Measurements from ENCODE around the gene OTOG.

OTOG gene

GRCh38 chr11:17547051-17547577 is at the start of gene OTOG:
TSS of gene OTOG (plus strand) at chr11:17547259. CDS start at chr11:17547373, 114 bp downstream.
- DNase-seq: no peak

GRCh38 chr11:17498058-17498457 is 49.0 kb upstream of the OTOG start:
- DNase-seq: no peak

- no peak for DNase-seq
These were observed 48.6 kb upstream of the OTOG start for GRCh38 chr11:17498475-17498874.

- DNase-seq: no peak
These were observed 46.4 kb upstream of the OTOG start for GRCh38 chr11:17500673-17501072.

GRCh38 chr11:17502630-17503029 is 44.4 kb upstream of the OTOG start:
- DNase-seq: no peak

GRCh38 chr11:17504330-17505107 is 42.5 kb upstream of the OTOG start:
- peak; percentile 86 for DNase-seq

- DNase-seq: no peak
These were observed 41.9 kb upstream of the OTOG start for GRCh38 chr11:17505146-17505545.

GRCh38 chr11:17506314-17506713 is 40.7 kb upstream of the OTOG start:
- DNase-seq: no peak

GRCh38 chr11:17506942-17507341 is 40.1 kb upstream of the OTOG start:
- no peak for DNase-seq

- DNase-seq: no peak
These were observed 39.3 kb upstream of the OTOG start for GRCh38 chr11:17507773-17508172.

GRCh38 chr11:17508306-17508705 is 38.8 kb upstream of the OTOG start:
- no peak for DNase-seq

- no peak for DNase-seq
These were observed 38.3 kb upstream of the OTOG start for GRCh38 chr11:17508791-17509190.

GRCh38 chr11:17510507-17511206 is 36.4 kb upstream of the OTOG start:
- DNase-seq: no peak

- DNase-seq: no peak
These were observed 35.5 kb upstream of the OTOG start for GRCh38 chr11:17511571-17511970.

- no peak for DNase-seq
These were observed 35.0 kb upstream of the OTOG start for GRCh38 chr11:17512101-17512500.

- DNase-seq: no peak
These were observed 33.2 kb upstream of the OTOG start for GRCh38 chr11:17513853-17514252.

GRCh38 chr11:17514476-17514875 is 32.6 kb upstream of the OTOG start:
- DNase-seq: no peak

GRCh38 chr11:17515443-17516176 is 31.4 kb upstream of the OTOG start:
- DNase-seq: no peak

- DNase-seq: no peak
These were observed 30.4 kb upstream of the OTOG start for GRCh38 chr11:17516551-17517150.

GRCh38 chr11:17517186-17517585 is 29.9 kb upstream of the OTOG start:
- no peak for DNase-seq

- DNase-seq: no peak
These were observed 28.7 kb upstream of the OTOG start for GRCh38 chr11:17518366-17518765.

- no peak for DNase-seq
These were observed 27.8 kb upstream of the OTOG start for GRCh38 chr11:17519061-17519885.
